Measurements from ENCODE around the gene TMEM131L.

GRCh38 chr4:153518637-153519389 lies 52.7 kb downstream of the TMEM131L start:
- TF ChIP-seq CTCF (IDR thresholded peaks at IDR 0.05) (no peak), POLR2A (IDR thresholded peaks at IDR 0.05) (no peak)

Data from adrenal gland (tissue), 5 donors.